Posterior cingulate gyrus (tissue), 11 donors: ENCODE data around the gene WSB1.
A peak's percentile ranks its signal among the peaks of the same experiment; 100 is the strongest.
"Not testable (repeated sequence)": the region's sequence is repeated elsewhere in the genome, so short reads cannot be mapped to it uniquely, and the experiment has no call there.

ENCODE experiments used
- DNase-seq, 10 donors: peaks; one replicate each; pipeline versions ENCODE4 v3.0.0 to v3.0.0-alpha.2; 2020 to 2021; ENCODE audit warnings: mixed read lengths in 3 of 10
- intact Hi-C: fragments of 100-400 bp; cut with DNase I; formaldehyde crosslinking; loops from one replicate; pipeline ENCODE4 v1.15.1; 2023

The WSB1 gene, protein sequence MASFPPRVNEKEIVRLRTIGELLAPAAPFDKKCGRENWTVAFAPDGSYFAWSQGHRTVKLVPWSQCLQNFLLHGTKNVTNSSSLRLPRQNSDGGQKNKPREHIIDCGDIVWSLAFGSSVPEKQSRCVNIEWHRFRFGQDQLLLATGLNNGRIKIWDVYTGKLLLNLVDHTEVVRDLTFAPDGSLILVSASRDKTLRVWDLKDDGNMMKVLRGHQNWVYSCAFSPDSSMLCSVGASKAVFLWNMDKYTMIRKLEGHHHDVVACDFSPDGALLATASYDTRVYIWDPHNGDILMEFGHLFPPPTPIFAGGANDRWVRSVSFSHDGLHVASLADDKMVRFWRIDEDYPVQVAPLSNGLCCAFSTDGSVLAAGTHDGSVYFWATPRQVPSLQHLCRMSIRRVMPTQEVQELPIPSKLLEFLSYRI

DNA sequence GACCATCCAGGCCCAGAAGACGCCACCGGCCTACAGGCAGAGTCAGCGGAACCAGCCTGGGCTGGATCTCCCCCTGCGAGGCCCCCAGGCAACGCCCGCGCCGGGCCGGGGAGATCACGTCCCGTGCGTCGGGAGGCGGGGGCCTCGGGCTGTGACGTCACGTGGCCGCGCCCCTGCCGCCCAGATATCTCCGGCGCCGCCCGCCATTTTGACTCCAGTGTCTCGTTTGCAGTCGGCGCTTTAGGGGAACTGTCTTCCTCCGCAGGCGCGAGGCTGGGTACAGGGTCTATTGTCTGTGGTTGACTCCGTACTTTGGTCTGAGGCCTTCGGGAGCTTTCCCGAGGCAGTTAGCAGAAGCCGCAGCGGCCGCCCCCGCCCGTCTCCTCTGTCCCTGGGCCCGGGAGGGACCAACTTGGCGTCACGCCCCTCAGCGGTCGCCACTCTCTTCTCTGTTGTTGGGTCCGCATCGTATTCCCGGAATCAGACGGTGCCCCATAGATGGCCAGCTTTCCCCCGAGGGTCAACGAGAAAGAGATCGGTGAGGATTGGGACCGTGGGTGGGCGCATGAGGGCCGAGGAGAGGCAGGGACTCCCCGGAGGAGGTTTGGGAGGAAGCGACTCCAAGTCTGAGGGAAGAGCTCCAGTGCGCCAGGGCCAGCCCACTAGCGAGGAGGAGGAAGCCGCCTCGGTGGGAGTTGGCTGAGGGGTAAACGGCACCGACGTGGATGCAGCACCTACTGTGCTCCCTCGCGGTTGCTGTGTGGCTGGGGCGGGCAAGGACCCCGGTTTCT is at the start of gene WSB1:
TSS of gene WSB1 (plus strand) at position 217 of the 791 bp plus-strand sequence. CDS start at position 499, 282 bp downstream.
- peak; percentile 90 to 99 (median 94) for DNase-seq
- intact Hi-C loops = loop anchor here (1.0 to 5.0 kb wide), 2 partner anchors 39 to 47 kb away; no protein-coding TSS in a partner anchor

DNA sequence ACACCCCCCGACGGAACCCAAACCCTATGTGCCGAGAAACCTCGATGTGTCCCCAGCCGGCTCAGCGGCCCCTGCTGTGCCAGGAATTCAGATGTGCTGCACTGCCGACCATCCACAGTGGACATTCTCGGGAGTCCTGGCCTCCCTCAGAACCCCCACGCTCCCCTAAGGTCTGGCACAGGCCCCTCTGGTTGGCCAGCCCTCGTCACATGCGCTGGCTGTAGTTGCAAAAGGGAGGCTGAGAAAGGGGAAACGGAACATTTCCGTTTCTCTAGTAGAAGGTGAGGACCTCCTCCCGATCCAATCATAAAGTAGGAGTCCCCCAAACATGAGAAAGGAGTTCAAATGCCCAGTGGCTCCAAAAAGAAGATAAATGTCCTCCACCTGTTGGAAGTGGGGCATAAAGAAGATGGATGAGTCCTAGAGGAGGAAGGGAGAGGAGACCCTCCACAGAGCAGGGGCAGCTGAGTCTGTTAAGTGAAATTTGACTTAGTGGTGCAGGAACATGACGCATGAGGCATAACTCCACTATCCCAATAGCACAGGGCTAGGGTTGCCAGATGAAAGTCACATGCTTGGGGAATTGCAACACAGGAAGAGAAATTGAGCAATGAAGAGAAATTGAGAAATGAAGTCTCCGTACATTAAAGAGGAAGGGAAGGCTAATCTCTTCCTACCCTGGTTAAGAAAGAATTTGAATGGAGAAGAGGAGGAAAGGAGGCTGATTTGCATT is 49.3 kb upstream of the WSB1 start:
- peak in 2 of 10 donors; percentile 23 to 84 for DNase-seq
- intact Hi-C loops = loop anchor here (1.0 to 10.0 kb wide), 4 partner anchors 48 to 210 kb away; partner anchors contain the start of genes KSR1 and WSB1

DNA sequence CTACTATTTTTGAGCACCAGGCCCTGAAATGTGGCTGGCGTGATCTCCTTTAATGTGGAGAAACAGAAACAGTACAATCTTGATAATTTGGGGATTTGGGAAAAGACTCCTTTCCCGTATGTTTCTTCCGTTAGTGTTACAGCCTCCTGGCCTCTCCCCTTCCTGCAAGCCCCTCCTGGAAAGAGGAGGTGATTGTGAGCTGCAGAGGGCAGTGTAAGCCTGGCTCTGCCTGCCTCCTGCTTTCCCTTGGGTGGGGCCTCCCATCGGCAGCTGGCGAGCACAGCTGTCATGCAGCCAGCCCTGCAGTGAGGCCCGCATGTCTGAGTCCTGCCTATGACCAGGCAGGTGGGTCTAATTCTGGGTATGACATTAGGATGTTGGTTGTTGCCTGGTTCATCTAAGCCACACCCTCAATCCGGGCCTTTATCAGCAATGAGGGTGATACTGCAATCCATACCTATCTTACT is 48.7 kb upstream of the WSB1 start:
- DNase-seq = peak; percentile 61 to 97 (median 82)
- intact Hi-C loops = loop anchor here (1.0 to 10.0 kb wide), 3 partner anchors 47 to 210 kb away; partner anchors contain the start of genes KSR1 and WSB1

DNA sequence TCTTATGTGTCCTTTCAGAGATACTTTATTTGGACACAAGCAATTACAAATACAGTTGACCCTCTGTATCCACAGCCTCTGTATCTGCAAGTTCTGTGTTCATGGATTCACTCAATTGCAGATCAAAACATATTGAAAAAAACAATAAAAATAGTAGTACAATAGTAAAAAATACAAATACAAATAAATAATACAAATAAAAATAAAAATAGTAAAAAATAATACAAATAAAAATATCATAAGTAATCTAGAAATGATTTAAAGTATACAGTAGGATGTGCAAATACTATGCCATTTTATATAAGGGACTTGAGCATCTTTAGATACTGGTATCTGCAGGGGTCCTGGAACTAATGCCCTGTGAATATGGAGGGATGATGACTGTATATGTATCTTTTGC is 47.4 kb upstream of the WSB1 start:
- no peak for DNase-seq
- intact Hi-C loops = loop anchor here (5.0 to 10.0 kb wide), 2 partner anchors 46 to 208 kb away; partner anchors contain the start of genes KSR1 and WSB1

DNA sequence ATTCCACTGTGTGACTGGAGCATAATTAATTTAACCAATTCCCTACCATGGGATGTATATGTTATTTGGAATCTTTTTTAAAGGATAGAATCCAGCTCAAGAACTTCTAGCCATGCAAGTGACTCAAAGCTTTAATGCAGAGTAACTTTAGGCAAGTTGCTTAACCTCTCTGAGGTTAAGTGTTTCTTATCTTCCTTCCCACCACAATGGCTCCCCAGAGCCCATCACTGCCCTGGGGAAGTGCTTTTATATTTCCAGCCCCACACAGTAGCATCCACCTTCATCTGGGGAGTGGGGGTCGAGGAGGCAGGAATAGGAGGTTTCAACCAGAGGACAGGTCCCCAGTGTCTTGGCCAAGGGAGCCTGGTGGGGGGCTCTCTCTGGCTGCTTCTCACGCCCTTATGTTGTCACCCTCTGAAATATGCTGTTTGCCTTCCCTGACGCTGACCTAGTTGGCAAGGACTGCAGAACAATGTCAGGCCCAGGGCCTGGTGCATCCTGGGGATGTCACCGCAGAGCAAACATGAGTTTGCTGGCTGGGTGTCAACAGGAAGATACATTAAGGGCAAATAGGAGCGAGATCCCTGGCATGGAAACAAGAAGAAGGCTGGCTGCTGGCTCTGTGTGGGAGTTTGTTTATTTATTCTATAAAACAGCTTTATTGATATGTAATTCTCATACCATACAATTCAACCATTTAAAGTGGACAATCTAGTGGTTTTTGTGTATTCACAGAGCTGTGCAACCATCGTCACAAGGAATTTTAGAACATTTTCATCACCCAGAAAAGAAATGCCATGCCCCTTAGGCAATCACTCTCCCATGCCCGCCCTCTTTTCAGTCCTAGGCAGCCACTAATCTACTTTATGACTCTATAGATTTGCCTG is 46.6 kb upstream of the WSB1 start:
- peak in 2 of 10 donors; percentile 45 to 82 for DNase-seq
- intact Hi-C loops = loop anchor here (5.0 to 10.0 kb wide), 2 partner anchors 45 to 207 kb away; partner anchors contain the start of genes KSR1 and WSB1

DNA sequence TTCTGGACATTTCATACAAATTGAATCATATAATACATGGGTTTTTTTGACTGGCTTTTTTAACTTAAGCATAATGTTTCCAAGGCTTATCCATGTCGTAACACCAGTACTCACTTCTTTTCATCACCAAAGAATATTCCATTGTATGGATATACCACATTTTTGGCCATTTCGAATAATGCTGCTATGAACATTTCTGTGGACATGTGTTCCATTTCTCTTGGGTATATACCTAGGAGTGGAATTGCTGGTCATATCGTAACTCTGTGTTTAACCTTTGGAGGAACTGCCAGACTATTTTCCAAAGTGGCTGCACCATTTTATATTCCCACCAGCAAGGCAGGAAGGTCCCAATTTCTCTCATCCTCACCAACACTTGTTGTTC is 46.0 kb upstream of the WSB1 start:
- intact Hi-C loops = loop anchor here (5.0 to 10.0 kb wide), 2 partner anchors 44 to 207 kb away; partner anchors contain the start of genes KSR1 and WSB1
- DNase-seq = no peak

DNA sequence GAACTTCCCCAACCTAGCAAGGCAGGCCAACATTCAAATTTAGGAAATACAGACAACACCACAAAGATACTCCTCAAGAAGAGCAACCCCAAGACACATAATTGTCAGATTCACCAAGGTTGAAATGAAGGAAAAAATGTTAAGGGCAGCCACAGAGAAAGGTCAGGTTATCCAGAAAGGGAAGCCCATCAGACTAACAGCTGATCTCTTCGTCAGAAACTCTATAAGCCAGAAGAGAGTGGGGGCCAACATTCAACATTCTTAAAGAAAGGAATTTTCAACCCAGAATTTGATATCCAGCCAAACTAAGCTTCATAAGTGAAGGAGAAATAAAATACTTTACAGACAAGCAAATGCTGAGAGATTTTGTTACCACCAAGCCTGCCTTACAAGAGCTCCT is 43.1 kb upstream of the WSB1 start:
- intact Hi-C loops, DNase-seq: not testable (repeated sequence)

DNA sequence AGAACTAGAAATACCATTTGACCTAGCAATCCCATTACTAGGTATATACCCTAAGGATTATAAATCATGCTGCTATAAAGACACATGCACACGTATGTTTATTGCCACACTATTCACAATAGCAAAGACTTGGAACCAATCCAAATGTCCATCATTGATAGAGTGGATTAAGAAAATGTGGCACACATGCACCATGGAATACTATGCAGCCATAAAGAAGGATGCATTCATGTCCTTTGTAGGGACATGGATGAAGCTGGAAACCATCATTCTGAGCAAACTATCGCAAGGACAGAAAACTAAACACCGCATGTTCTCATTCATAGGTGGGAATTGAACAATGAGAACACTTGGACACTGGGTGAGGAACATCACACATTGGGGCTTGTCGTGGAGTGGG is 39.1 kb upstream of the WSB1 start:
- DNase-seq, intact Hi-C loops: not testable (repeated sequence)

DNA sequence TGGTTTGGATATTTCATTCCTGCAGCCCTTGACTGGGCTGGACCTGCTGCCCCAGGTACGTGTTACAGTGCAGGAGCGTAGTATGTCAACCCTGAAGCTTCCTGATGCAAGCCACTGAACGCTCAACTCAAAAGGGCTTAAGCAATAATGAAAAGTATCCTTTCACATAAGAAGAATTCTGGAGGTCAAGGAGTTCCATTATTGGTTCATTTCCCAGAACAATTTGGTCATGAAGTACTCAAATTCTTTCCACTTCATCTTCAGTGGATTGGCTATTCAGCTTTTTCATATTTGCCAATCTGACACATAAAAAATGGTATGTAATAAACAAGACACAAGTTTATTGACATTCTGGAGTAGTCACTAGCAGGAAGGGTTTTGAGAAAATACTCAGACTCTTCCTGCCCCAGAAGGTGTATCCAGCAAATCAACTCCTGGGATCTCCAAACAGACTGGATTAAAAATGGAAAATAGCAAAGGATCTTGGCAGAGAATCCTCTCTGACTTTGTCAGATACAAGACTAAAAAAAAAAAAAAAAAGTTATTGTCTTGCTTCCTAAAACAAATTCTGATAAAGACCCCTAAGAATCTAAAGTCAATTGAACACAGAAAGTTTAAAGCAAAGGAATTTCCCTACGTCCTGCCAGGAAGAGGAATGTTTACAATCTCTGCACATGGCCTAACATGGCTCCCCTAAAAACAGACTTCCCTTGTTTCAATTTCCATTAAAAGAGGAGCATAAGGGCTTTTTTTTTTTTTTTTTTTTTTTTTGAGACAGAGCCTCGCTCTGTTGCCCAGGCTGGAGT is 37.5 kb upstream of the WSB1 start:
- intact Hi-C loops = no loop called here
- no peak for DNase-seq

DNA sequence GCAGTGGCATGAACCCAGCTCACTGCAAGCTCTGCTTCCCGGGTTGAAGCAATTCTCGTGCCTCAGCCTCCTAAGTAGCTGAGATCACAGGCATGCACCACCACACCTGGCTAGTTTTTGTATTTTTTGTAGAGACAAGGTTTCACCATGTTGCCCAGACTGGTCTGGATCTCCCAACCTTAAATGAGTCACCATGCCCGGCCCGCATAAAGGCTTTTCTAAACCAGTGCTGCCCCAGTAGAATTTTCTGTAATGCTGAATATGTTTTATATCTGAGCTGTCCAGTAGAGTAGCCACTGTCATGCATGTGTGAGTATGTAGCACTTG is 36.9 kb upstream of the WSB1 start:
- intact Hi-C loops = no loop called here
- no peak for DNase-seq

DNA sequence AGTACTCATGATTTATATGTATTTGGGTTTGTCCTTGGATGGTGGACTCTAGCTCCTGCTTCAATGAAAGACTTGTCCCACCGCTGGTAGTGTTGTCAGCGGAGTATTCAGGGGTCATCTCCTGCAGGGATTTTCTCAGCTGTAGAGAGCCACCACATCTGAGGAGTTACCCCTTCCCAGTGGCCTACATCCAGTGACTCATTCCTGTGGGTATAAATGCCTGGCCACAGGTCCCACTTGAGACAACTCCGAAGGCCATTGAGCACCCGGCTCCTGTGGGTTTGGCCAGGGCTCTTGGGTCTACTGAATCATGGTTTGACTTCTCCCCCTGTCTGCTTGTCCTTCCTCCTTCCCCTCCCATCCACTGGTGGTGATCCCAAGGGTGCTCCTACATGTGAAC is 34.6 kb upstream of the WSB1 start:
- intact Hi-C loops = no loop called here
- no peak for DNase-seq

DNA sequence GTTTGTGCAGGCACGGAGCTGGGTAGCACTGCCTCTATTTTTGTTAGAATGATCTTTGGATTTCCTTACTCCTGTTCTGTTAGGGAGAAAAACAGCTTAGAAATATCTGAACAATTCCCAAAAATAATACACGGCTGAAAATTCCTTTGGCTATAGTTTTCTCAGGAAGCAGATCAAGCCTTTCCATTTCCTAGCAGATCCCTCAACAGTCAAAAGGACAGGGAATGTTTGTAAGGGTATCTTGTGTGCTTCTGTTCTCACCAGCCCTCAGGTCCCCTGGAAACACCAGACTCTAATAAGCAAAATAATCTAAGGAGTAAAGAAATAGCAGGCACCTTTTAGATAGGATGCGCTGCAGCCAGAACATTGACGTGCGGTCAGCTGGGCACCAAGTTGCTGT is 30.5 kb upstream of the WSB1 start:
- intact Hi-C loops = no loop called here
- DNase-seq = no peak

DNA sequence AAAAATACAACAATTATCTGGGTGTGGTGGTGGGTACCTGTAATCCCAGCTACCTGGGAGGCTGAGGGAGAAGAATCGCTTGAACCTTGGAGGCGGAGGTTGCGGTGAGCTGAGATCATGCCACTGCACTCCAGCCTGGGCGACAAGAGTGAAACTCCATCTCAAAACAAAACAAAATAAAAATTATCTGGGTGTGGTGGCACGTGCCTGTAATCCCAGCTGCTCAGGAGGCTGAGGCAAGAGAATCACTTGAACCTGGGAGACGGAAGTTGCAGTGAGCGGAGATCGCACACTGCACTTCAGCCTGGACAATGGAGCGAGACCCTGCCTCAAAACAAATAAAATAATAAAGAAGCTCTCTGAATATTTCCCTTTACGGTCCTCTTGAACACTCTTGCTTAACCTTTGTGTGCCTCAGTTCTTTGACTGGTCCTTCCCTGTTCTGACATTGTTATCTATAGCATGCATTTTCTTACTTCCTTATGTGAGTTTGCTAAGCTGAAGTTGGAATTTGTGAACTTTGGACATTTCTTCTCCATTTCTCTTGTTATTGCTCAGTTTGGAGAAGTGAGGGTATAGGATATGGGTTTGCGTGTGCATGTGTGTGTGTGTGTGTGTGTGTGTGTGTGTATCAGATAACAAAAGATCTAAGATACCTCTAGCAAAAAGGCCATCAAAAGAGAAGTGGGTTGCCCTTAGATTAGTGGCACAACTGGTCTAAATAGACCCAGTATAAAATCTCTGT is 29.7 kb upstream of the WSB1 start:
- intact Hi-C loops = no loop called here
- DNase-seq = no peak

DNA sequence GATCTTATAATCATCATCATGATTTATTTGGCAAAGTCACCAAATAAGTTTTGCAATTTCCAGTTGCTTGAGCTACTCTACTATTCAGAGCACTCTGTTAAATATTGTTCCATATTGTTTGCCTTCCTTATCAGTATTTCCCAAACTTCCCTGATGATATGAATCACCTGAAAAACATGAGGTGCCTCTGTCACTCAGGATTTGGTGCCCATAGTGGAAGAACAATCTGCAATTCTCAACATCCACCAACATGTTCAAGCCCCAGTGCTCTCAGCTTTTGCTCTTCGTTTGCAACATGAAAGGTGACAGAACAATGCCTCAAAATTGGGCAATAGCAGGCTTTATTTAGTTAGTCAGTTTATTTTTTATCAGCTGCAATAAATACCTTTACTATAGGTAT is 28.6 kb upstream of the WSB1 start:
- intact Hi-C loops = no loop called here
- DNase-seq = no peak

DNA sequence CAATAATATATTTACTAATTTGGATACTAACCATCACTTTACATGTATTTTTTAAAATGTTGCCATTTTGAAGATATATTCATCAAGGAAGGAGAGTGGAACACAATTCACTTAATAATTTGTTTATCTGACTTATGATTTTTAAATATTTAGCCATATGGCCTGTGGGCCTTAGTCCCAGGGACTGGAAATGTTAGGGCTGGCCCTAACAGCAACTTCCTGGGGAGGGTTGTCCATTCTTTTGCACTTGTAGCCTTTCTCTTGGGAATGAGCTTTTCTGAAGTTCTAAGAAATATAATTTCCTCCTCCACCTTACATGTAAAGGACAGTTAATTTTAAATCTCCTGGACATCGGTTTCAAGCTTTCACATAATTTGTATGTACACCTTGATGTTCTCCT is 27.7 kb upstream of the WSB1 start:
- DNase-seq = no peak
- intact Hi-C loops = no loop called here

DNA sequence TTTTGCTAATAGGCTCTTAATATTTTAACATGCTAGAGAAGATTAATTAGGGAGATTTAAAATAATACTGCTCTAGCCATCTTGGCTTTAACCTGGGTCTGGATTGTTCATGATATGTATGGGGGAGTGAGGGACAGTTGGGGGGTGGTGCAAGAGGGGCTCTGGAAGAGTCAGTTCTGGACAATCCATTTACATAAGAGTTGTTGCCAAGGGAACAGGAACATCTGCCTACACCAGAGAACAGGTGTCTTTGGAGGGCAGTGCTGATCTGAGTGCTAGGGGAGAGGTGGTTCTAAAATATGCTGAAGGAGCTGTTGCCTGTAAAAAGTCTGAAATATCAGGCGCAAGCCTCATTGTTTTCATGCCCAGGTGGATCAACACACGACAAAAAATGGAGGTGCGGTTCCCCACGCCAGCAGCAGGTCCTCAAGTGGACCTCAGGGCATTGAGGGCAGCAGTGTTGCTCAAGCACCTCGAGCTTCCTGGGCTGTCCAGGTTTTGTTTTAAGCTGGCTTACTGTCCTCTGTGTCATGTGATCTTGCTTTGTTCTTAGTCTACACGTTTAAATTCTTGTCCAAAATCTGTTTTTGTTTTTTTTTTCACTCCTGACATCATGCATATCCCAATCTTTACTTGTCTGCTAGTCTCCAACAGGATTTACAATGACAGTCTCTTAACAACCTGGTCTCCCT is 25.4 kb upstream of the WSB1 start:
- intact Hi-C loops = no loop called here

DNA sequence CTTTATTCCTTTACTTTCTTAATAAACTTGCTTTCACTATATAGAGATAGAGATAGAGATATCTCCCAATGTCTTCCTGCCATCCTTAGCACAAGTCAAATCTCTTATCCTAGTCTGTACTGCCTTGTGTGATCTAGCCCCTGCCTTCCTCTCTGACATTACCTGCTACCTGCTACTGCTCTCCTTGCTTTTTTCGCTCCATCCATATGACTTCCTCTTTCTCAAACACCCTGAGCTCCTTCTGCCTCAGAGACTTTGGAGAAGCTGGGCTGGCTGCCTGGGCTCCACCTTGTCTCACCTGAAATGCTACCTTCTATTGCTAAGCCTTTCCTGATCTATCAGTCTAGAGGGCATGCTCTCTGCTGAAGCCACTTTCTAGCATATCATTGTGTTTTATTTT is 24.7 kb upstream of the WSB1 start:
- no peak for DNase-seq
- intact Hi-C loops = no loop called here

More for the DNA sequence above, 25.4 kb upstream of the WSB1 start:
- peak in 1 of 10 donors; percentile 38 for DNase-seq
